ENCODE data around the gene IL17RC.
"Not testable (repeated sequence)": the region's sequence is repeated elsewhere in the genome, so short reads cannot be mapped to it uniquely, and the experiment has no call there.

Gene IL17RC

GRCh38 chr3:9896755-9897407, 20.0 kb upstream of the IL17RC start:
- not testable (repeated sequence) for DNase-seq

GRCh38 chr3:9897408-9898372, 19.2 kb upstream of the IL17RC start:
- no peak for DNase-seq

- DNase-seq: no peak
Observed at GRCh38 chr3:9898467-9899241, 18.2 kb upstream of the IL17RC start.

GRCh38 chr3:9899289-9899791, 17.6 kb upstream of the IL17RC start:
- no peak for DNase-seq

GRCh38 chr3:9900965-9901415, 15.9 kb upstream of the IL17RC start:
- not testable (repeated sequence) for DNase-seq

GRCh38 chr3:9901967-9902366, 14.9 kb upstream of the IL17RC start:
- peak; percentile 39 for DNase-seq

GRCh38 chr3:9902372-9903237, 14.3 kb upstream of the IL17RC start, which contains the start of gene IL17RE:
IL17RE (plus strand) TSS chr3:9902848; CDS start chr3:9902933, 85 bp downstream.
- DNase-seq: no peak

GRCh38 chr3:9903238-9903624, 13.7 kb upstream of the IL17RC start:
- DNase-seq: no peak

GRCh38 chr3:9903904-9904303, 13.0 kb upstream of the IL17RC start:
- DNase-seq: no peak

- no peak for DNase-seq
Observed at GRCh38 chr3:9906480-9906879, 10.4 kb upstream of the IL17RC start.

- DNase-seq: no peak
Observed at GRCh38 chr3:9908286-9908685, 8.6 kb upstream of the IL17RC start.

GRCh38 chr3:9909221-9910013, 7.5 kb upstream of the IL17RC start:
- DNase-seq: peak; percentile 54

- DNase-seq: no peak
Observed at GRCh38 chr3:9911863-9912262, 5.0 kb upstream of the IL17RC start.

GRCh38 chr3:9912294-9912935, 4.5 kb upstream of the IL17RC start:
- DNase-seq: peak; percentile 45

- no peak for DNase-seq
Observed at GRCh38 chr3:9913601-9914000, 3.3 kb upstream of the IL17RC start.

GRCh38 chr3:9914011-9914410, 2.9 kb upstream of the IL17RC start:
- DNase-seq: no peak

GRCh38 chr3:9914559-9915253, 2.2 kb upstream of the IL17RC start:
- DNase-seq: no peak

GRCh38 chr3:9915254-9916141, 1.4 kb upstream of the IL17RC start:
- peak; percentile 39 for DNase-seq

- DNase-seq: no peak
Observed at GRCh38 chr3:9916346-9916733, 558 bp upstream of the IL17RC start.
